IMR-90 (cell line): Measurements from ENCODE around the gene ACP2.

Experiments
- BHLHE40 ChIP-seq: fragments of 150-350 bp; IDR thresholded peaks from 2 replicates; pipeline ENCODE4 v1.6.1; 2016; ENCODE audit warnings: mild to moderate bottlenecking, low read depth, low read length
- CHD1 ChIP-seq: IDR thresholded peaks from 2 replicates; pipeline ENCODE4 v1.6.1; 2012; ENCODE audit warnings: low read depth, low read length, improper control_type of control experiment
- CTCF ChIP-seq: conservative IDR thresholded peaks from 2 replicates; pipeline ENCODE4 v1.5.1; 2012; ENCODE audit warnings: mild to moderate bottlenecking, low read depth, low read length, improper control_type of control experiment
- ELK1 ChIP-seq: fragments of 150-350 bp; IDR thresholded peaks from 2 replicates; pipeline ENCODE4 v1.6.1; 2016; ENCODE audit warnings: low read depth, mild to moderate bottlenecking, low read length, moderate library complexity, borderline replicate concordance
- FOS ChIP-seq: fragments of 150-350 bp; IDR thresholded peaks from 2 replicates; pipeline ENCODE4 v1.6.1; 2016; ENCODE audit warnings: low read depth, low read length
- MAZ ChIP-seq: IDR thresholded peaks from 2 replicates; pipeline ENCODE4 v1.6.1; 2012; ENCODE audit warnings: low read depth, mild to moderate bottlenecking, low read length, improper control_type of control experiment, moderate library complexity, borderline replicate concordance
- MXI1 ChIP-seq: IDR thresholded peaks from 2 replicates; pipeline ENCODE4 v1.6.1; 2012; ENCODE audit warnings: low read depth, mild to moderate bottlenecking, low read length, moderate library complexity, borderline replicate concordance
- POLR2A ChIP-seq: IDR thresholded peaks from 2 replicates; pipeline ENCODE4 v1.6.1; 2012; ENCODE audit warnings: mild to moderate bottlenecking, low read depth, low read length
- RAD21 ChIP-seq: IDR thresholded peaks from 2 replicates; pipeline ENCODE4 v1.6.1; 2012; ENCODE audit warnings: low read length, improper control_type of control experiment
- RFX5 ChIP-seq: IDR thresholded peaks from 2 replicates; pipeline ENCODE4 v1.8.0; 2012; ENCODE audit warnings: low read depth, mild to moderate bottlenecking, low read length, moderate library complexity
- TF ChIP-seq, protein P1 (sequence below): fragments of 150-350 bp; IDR thresholded peaks from 2 replicates; pipeline ENCODE4 v1.6.1; 2017; ENCODE audit warnings: mild to moderate bottlenecking, antibody characterized with exemption, low read length, low read depth

DNA sequence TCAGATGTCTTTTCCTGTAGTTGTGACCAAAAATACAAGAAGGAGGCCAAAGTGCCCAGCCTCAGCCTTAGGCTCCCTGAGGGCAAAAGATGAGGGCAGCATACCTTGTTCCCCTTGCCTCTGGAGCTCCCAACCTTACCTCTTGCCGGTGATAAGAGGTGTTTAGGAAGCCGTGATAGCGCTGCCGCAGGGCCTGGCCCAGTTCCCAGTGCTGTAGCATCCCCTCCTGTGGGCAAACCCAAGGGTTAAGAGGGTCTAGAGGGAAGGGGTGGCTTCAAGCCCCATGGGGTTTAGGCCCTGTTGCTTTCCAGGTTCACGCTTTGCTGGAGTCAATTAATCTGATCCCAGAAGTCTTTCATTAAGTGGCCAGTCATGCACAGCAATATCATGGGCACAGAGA lies 1.1 kb downstream of the ACP2 start:
- TF ChIP-seq CTCF (no peak), RAD21 (no peak), RFX5 (no peak), POLR2A (no peak), CHD1 (no peak), MXI1 (no peak), FOS (no peak), ELK1 (no peak), MAZ (no peak), BHLHE40 (no peak)
- TF ChIP-seq, protein P1, sequence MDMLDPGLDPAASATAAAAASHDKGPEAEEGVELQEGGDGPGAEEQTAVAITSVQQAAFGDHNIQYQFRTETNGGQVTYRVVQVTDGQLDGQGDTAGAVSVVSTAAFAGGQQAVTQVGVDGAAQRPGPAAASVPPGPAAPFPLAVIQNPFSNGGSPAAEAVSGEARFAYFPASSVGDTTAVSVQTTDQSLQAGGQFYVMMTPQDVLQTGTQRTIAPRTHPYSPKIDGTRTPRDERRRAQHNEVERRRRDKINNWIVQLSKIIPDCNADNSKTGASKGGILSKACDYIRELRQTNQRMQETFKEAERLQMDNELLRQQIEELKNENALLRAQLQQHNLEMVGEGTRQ = no peak
